GM19035 (cell line): Measurements from ENCODE around the gene TICRR.
"Not testable (repeated sequence)": the region's sequence is repeated elsewhere in the genome, so short reads cannot be mapped to it uniquely, and the experiment has no call there.

Source experiments
- ATAC-seq: cut with Tn5 transposase; IDR thresholded peaks from one replicate; pipeline ENCODE4 v1.9.1; 2021; ENCODE audit not compliant: unreplicated experiment

Gene TICRR

GRCh38 chr15:89559769-89560264 is 15.5 kb upstream of the TICRR start:
- ATAC-seq: no peak

DNA sequence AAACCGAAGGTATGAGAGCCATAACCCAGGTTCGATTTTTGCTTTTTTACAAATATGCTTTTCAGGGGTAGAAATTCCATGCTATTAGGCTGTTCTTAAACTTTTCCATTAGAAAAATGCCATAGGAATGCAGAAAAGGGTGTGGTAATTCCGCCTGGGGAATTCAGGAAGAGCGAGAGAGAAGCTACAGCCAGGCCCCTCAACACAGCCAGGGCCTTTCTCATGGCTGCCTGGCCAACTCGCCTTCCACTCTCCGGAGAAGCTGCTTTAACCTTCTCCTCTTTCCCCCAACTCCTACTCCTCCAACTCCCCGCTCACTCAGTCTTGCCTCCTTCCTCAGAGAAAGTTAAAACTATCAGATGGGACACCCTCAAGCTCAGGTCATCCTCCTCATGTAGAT is 9.1 kb upstream of the TICRR start:
- no peak for ATAC-seq

DNA sequence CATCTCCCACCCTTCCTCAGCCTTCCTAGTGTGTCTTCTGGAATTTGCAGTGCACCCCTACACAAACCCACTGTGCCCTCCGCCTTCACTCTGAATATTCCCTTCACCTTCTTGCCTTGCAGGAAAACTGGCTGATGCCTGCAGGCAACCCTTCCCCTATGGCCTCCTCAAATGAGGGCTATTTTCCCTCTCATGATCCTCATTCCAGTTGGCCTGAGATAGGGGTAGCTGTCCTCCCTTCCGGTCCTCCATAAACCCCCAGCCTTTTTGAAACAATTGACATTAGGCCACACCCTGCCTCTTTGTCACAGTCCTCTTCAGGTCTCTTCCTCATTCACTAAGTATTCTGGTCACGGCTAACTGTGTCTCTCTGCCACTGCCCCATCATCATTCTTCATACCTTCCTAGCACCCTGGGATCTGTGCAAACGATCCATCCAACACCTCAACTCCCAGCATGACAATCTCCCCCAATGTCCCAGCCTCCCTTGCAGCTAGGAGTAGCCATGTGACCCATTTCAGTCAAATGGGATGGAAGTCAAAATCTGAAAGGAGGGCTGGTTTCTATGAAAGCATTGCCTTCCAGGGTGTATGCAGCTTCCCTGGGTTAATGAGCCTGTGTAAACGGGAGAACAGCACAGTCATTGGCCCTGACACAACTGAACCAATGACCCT is 8.5 kb upstream of the TICRR start:
- no peak for ATAC-seq

GRCh38 chr15:89569090-89569745 is 6.1 kb upstream of the TICRR start:
- no peak for ATAC-seq

DNA sequence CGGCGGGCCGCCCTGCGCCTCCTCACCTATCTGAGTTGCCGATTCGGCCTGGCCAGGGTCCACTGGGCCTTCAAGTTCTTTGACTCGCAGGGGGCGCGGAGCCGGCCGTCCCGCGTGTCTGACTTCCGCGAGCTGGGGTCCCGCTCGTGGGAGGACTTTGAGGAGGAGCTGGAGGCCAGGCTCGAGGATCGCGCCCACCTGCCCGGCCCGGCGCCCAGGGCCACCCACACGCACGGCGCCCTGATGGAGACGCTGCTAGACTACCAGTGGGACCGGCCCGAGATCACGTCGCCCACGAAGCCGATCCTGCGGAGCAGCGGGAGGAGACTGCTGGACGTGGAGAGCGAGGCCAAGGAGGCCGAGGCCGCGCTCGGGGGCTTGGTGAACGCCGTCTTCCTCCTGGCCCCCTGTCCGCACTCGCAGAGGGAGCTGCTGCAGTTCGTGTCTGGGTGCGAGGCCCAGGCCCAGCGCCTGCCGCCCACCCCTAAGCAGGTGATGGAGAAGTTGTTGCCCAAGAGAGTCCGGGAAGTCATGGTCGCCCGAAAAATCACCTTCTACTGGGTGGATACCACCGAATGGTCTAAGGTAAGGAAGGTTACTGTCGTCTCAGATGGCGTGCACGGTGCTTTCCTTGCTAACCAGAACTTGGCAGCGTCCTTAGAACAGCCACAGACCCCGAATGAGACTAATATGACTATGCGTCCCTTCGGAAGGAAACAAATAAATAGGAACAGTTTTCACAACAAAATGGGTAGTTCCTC is 567 bp downstream of the TICRR start:
- peak; percentile 21 for ATAC-seq

GRCh38 chr15:89576417-89576773 is 1.1 kb downstream of the TICRR start:
- ATAC-seq: no peak

DNA sequence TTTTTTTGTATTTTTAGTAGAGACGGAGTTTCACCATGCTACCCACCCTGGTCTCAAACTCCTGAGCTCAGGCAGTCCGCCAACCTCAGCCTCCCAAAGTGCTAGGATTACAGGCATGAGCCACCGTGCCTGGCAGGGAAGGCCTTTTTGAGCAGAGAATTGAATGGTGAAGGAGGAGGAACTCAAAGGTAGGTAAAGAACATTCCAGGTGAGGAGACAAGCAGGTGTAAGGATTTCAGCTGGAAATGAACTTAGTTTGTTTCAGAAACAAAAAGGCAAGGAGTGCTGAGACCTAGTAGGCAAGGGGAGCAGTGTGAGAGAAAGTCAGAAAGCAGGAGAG is 2.5 kb downstream of the TICRR start:
- no peak for ATAC-seq

DNA sequence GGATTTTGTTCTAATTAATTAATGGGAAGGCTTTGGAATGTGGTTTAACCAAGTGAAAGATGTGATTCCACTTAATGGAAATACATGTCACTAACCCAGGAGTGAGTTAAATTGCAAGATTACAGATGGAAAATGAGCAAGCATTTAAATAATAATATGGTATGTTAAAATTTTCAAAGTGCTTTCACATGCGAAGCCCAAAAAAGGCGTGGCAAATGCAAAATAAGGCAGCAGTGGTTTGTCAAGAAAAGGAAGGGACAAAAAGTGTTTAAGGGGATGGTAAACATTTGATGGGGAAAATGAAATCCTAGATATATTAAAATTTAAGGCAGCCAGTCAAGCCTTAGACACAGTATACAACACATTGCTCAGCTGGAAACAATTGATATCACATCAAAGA is 2.9 kb downstream of the TICRR start:
- ATAC-seq: no peak

DNA sequence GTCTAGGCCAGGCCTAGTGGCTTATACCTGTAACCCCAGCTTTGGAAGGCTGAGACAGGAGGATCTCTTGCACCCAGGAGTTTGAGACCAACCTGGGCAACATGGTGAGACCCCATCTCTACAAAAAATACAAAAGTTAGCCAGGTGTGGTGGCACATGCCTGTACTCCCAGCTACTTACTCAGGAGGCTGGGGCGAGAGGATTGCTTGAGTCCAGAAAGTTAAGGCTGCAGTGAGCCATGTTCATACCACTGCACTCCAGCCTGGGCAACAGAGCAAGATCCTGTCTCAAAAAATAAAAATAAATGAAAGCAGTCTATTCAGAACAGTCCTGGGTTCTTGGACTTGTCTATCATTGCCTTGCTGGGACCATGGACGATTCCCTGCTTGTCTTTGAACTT is 5.5 kb downstream of the TICRR start:
- ATAC-seq: not testable (repeated sequence)

GRCh38 chr15:89586651-89587050 is 11.4 kb downstream of the TICRR start:
- ATAC-seq: no peak

- ATAC-seq: no peak
These were observed 12.7 kb downstream of the TICRR start for GRCh38 chr15:89587955-89588354.

DNA sequence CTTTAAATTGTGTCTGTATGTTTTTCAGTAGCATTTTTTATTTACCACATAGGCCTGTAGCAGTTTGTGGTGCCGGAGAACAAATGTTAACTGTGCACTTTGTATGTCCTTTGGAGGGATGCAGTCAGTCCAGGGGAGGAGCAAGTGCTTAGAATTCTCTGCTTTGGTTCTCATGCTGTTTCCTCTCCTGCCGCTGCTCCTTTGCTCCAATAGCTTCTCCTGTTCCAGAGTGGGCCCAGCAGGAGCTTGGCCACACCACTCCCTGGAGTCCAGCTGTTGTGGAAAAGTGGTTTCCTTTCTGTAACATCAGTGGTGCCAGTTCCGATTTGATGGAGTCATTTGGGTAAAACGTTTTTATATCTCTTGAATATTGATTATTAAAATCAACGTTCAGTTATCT is 16.6 kb downstream of the TICRR start:
- ATAC-seq: no peak

DNA sequence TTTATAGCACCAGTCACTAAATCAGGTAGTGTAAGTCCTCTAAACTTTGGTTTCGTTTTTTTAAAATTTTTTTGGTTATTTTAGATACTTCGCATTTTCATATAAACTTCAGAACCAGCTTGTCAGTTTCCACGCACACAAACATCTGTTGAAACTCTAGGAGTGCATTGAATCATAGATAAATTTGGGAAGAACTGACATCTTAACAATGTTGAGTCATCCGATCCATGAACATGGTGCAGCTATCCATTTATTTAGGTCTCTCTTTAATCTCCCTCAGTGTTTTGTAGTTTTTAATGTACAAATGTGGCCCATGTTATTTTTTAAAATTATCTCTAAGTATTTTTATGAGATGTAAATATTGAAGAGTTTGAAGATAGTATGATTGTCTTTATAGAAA is 17.7 kb downstream of the TICRR start:
- ATAC-seq: no peak

- ATAC-seq: no peak
These were observed 23.8 kb downstream of the TICRR start for GRCh38 chr15:89599021-89599420.

DNA sequence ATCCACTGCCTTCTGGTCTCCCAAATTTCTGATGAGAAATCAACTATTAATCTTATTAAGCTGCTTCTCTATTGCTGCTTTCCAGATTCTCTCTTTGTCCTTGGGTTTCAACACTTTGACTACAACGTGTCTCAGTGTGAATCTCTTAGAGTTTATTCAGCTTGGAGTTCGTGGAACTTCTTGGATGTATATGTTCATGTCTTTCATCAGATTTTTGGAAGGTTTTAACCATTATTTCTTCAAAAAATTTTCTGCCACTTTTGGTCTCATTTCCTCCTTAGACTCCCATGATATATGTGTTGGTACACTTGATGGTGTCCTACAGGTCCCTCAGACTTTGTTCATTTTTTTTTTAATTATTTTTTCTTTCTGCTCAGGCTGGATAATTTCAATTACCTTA is 36.0 kb downstream of the TICRR start:
- ATAC-seq: no peak

DNA sequence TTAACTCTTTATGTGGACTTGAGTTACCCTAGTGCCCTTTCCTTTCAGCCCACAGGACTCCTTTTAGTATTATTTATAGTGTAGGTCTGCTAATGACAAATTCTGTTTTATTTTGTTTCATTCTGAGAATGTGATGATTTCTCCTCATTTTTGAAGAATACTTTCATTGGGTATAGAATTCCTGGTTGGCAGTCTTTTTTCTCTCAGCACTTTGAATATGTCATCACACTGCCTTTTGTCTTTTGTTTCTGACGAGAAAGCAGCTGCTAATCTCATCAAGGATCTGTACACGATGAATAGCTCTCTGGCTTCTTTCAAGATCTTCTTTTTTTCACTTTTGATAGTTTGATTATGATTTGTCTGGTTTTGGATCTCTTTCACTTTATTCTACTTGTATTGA is 37.8 kb downstream of the TICRR start:
- ATAC-seq: no peak

- ATAC-seq: no peak
These were observed 38.9 kb downstream of the TICRR start for GRCh38 chr15:89614164-89614563.

DNA sequence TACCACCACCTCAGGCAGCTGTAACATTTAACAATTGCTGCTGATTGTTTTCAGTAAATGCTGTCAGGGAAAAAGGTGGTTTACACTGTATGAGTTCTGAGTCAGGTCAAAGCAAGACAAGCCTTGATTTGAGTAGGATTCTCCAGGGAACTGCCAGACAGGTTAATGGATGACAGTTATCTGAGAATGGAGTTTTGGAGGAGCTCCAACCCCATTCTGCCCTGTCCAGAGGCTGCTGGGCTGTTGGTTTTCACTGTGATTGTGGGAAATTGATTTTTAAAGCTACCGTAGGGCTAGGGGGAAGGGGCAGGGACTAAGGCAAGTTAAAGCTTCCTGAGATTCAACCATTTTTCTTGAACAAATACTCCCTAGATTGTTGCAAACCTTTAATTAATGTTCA is 39.9 kb downstream of the TICRR start:
- ATAC-seq: no peak

GRCh38 chr15:89616228-89616627 is 41.0 kb downstream of the TICRR start:
- no peak for ATAC-seq

GRCh38 chr15:89621547-89621946 is 46.3 kb downstream of the TICRR start:
- ATAC-seq: no peak

DNA sequence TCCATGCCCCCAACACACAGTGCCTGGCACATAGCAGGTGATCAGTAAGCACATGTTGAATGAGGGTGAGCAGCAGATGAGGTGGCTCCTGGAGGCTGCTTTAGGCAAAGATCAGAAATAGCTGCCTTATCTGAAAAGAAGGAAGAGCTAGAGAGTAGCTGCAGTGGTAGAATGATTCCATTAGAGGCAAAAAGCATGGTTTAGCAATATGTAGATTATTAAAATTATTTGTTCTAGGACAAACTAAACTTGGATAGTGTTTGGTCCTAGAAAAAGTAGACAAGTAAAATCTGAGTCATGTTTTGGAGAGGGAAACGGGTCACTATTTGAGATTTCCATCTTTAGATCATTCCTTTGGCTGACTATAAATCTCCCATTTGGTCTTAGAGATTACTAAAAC is 47.9 kb downstream of the TICRR start:
- no peak for ATAC-seq

DNA sequence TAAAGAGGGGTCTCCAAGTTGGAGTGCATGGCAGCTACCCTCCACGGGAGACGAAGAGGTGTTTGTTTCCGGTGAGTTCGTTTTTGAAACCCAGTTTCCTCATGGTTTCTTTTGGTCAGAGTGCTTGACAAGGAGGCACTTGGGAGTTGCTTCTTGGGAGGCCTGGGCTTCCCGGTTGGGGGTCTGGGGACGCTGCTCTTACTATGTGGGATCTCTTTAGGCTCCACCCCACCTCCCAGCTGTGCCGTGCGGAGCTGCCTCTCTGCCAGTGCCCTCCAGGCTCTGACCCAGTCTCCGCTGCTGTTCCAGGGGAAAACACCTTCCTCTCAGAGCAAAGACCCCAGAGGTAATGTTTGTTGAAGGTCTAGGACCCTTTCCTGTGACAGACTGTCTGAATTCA is 50.4 kb downstream of the TICRR start:
- no peak for ATAC-seq
